Mucosa of descending colon (tissue), 3 donors: ENCODE data around the gene ZBTB20. TPM values are rescaled to one million over a fixed set of nuclear protein-coding genes. Genes with fewer than 3 reads are reported as not detected.

Experiments used
- ATAC-seq: fragments of 200-7000 bp; cut with Tn5 transposase; one replicate; pipeline ENCODE4 v1.9.1; 2020; ENCODE audit warnings: mild to moderate bottlenecking, moderate library complexity
- DNase-seq, 3 donors: peaks; one replicate each; pipeline ENCODE4 v3.0.0-alpha.2; 2020
- H3K36me3 ChIP-seq: fragments of 200-600 bp; one replicate; pipeline ENCODE4 v1.8.0; 2021; ENCODE audit warnings: low read depth, mild to moderate bottlenecking
- H3K4me1 ChIP-seq: fragments of 200-600 bp; one replicate; pipeline ENCODE4 v1.8.0; 2021; ENCODE audit warnings: low read depth, mild to moderate bottlenecking
- H3K4me3 ChIP-seq: fragments of 200-600 bp; one replicate; pipeline ENCODE4 v1.8.0; 2021; ENCODE audit warnings: mild to moderate bottlenecking
- H3K9me3 ChIP-seq: fragments of 200-600 bp; one replicate; pipeline ENCODE4 v1.8.0; 2021; ENCODE audit warnings: mild to moderate bottlenecking
- CTCF ChIP-seq: fragments of 200-600 bp; IDR thresholded peaks from one replicate; pipeline ENCODE4 v1.8.0; 2022; ENCODE audit warnings: antibody characterized with exemption, mild to moderate bottlenecking
- intact Hi-C, 2 donors: fragments of 100-400 bp; cut with DNase I in 1 of 2; cut with micrococcal nuclease in 1 of 2; formaldehyde crosslinking; loops; one replicate each; pipeline versions ENCODE4 v1.11.0 to v1.11.1; 2022; cut with DNase I, micrococcal nuclease
- total RNA-seq, 3 donors: library from RNA; stranded (reverse); fragmentation: NEBNext Ultra II Directional in 2 of 3; extraction: Animal tissue kit (Norgen Biotek cat#: 25700) in 2 of 3; gene quantifications; one replicate each; pipeline versions ENCODE4 v1.2.1 to v1.2.4, GENCODE V29; 2021 to 2023
- donor health status: DM: no; HTN: no; CAD: no; lungs with moderate emphysema.
- donor health status: DM: no; HTN: no; CAD: no.
- donor health status: DM: no; HTN: yes; CAD: no.

Gene ZBTB20
- total RNA-seq, 3 donors from 2014 or later, result 30.6 to 85.6 (median 37.3) TPM

GRCh38 chr3:115021061-115021460, 126.0 kb downstream of the ZBTB20 start:
- peaks cover 3% of the 10 kb centered on the region for H3K9me3 ChIP-seq
- intact Hi-C loops, result no loop called here
- no peak for TF ChIP-seq CTCF
- DNase-seq (no peak), ATAC-seq (no peak)
- H3K36me3 ChIP-seq, result no peaks in the 10 kb centered on the region
- no peak overlapping the region for H3K4me3 ChIP-seq
- H3K4me1 ChIP-seq, result no peaks in the 10 kb centered on the region

- no peak for ATAC-seq
- Histone ChIP-seq H3K4me1 (no peaks in the 10 kb centered on the region), H3K9me3 (peaks cover 8% of the 10 kb centered on the region), H3K4me3 (no peak overlapping the region), H3K36me3 (no peaks in the 10 kb centered on the region)
- no peak for TF ChIP-seq CTCF
- DNase-seq, result peak in 1 of 3 donors; percentile 2
- intact Hi-C loops, result no loop called here
These were observed 127.2 kb downstream of the ZBTB20 start for GRCh38 chr3:115019900-115020299.

GRCh38 chr3:115018694-115019093, 128.4 kb downstream of the ZBTB20 start:
- no peak for TF ChIP-seq CTCF
- H3K9me3 ChIP-seq, result peaks cover 8% of the 10 kb centered on the region
- H3K4me3 ChIP-seq, result no peak overlapping the region
- ATAC-seq (no peak), DNase-seq (no peak)
- intact Hi-C loops, result no loop called here
- no peaks in the 10 kb centered on the region for H3K4me1 ChIP-seq
- H3K36me3 ChIP-seq, result no peaks in the 10 kb centered on the region

GRCh38 chr3:115007966-115008365, 139.1 kb downstream of the ZBTB20 start:
- DNase-seq, result no peak
- Histone ChIP-seq H3K9me3 (no peaks in the 10 kb centered on the region), H3K4me1 (no peaks in the 10 kb centered on the region), H3K36me3 (no peaks in the 10 kb centered on the region), H3K4me3 (no peak overlapping the region)
- TF ChIP-seq CTCF, result no peak
- intact Hi-C loops, result no loop called here
- no peak for ATAC-seq

DNA sequence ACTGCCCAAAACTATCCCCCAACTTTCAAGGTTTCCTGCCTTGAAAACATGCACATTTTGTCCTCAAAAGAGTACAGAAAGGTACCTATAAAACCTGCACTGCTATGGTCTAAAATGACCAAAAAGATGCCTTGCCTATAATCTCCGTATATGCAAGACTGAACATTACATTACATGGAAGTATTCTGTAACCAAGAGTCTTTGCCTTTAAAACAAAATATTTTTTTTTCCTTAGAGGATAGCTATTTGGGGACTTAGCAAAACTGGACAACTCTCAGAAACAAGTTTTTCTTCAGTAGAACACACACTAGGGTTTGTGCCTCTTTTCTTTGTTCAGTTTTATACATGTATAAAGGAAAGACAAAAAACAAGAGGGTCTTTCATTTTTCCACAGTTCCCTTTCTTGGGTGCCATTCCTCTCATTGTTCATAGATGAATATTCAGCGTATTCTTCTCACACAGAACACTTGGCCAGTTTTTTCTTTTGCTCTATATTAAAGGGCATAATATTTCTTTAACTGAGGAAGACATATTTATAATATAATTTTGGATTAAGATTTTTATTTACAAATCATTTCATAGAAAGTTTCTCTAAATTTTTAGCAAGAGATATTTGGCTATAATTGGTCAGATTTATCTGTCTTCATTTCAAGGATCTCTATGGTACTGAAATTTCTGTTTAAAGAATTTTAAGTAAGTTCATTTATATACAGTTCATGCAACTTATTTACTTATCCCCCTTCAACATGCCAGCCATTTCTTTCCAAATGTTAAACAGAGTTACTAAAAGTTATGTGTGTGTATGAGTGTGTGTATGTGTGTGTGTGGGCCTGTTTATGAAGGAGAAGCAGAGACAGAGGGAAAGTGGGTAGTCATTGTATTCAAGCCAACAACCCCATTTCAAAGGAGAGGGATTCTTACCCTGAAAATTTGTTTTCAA, 142.6 kb downstream of the ZBTB20 start:
- H3K4me1 ChIP-seq, result no peaks in the 10 kb centered on the region
- no peaks in the 10 kb centered on the region for H3K9me3 ChIP-seq
- H3K4me3 ChIP-seq, result no peak overlapping the region
- DNase-seq (no peak), ATAC-seq (no peak)
- no peak for TF ChIP-seq CTCF
- intact Hi-C loops, result no loop called here
- H3K36me3 ChIP-seq, result no peaks in the 10 kb centered on the region
